Activated CD4-positive, CD25-positive, alpha-beta regulatory T cell treated with anti-CD3 and anti-CD28 coated beads, Interleukin-2, amount 50 U/mL, for 24 hours (primary cell): Measurements from ENCODE around the gene E2F8.
A peak's percentile ranks its signal among the peaks of the same experiment; 100 is the strongest.

ENCODE experiments used
- ATAC-seq, 2 donors: fragments of 150-1000 bp; cut with Tn5 transposase; one replicate each; pipeline ENCODE4 v1.10.0; 2021; ENCODE audit warnings: mild to moderate bottlenecking in 1 of 2, moderate library complexity in 1 of 2

The E2F8 gene

GRCh38 chr11:19185036-19185435 lies 55.7 kb downstream of the E2F8 start:
- no peak for ATAC-seq

GRCh38 chr11:19183646-19184045 lies 57.1 kb downstream of the E2F8 start:
- ATAC-seq, result no peak

GRCh38 chr11:19181531-19182261 lies 59.0 kb downstream of the E2F8 start:
- no peak for ATAC-seq

- peak; percentile 44 to 68 for ATAC-seq
These were observed 64.0 kb downstream of the E2F8 start for GRCh38 chr11:19176629-19177186.
